ENCODE measurements around the gene TTC28. TPM values are rescaled to one million over a fixed set of nuclear protein-coding genes. Genes with fewer than 3 reads are reported as not detected.

TTC28 gene
- total and polyA plus RNA-seq, 10 of the 15 experiments (the other 5 are each of a cell fraction or from before 2014, with no cell fraction given): 0.15 to 8.4 (median 1.4) TPM

GRCh38 chr22:27982630-27983180 is 696.9 kb downstream of the TTC28 start:
- intact Hi-C loops (cut with micrococcal nuclease; ENCODE audit: unreplicated experiment) (no loop called here), in situ Hi-C loops (cut with MboI) (no loop called here)
- Histone ChIP-seq H3K4me3 (no peak overlapping the region), H3K9ac (ENCODE audit: control insufficient read depth, insufficient read depth, low read length) (no peak overlapping the region), H4K20me1 (ENCODE audit: control insufficient read depth, insufficient read depth) (no peaks in the 10 kb centered on the region), H3K27ac (ENCODE audit: control insufficient read depth, insufficient read depth) (no peak overlapping the region), H3K9me3 (replicated peaks; ENCODE audit: control insufficient read depth, insufficient read depth, low read length) (no peaks in the 10 kb centered on the region), H3K4me1 (ENCODE audit: control insufficient read depth, insufficient read depth, low read length) (no peaks in the 10 kb centered on the region), H2AFZ (ENCODE audit: control insufficient read depth, low read depth, low read length) (no peak overlapping the region), H3K4me2 (ENCODE audit: control insufficient read depth, insufficient read depth) (no peak overlapping the region), H3K27me3 (replicated peaks in 1 of 2; ENCODE audit: control insufficient read depth in 2 of 2, insufficient read depth in 2 of 2, low read length in 1 of 2) (no peaks in the 10 kb centered on the region), H3K79me2 (ENCODE audit: control insufficient read depth, insufficient read depth, low read length) (no peaks in the 10 kb centered on the region), H3K36me3 (ENCODE audit: control insufficient read depth in 2 of 2, insufficient read depth in 2 of 2, low read length in 1 of 2) (no peaks in the 10 kb centered on the region)
- no peak for ATAC-seq
- 72% methylated on average over 20 of the region's 20 CpGs for WGBS (ENCODE audit: insufficient coverage, insufficient replicate concordance, low lambda C conversion rate, missing lambda C conversion rate)
- BruUV-seq (replicated peaks): no TSS peak
- DNase-seq (ENCODE audit: low read depth, low spot score): no peak
- ChIA-PET POLR2A (no interaction called here), SMC1A (ENCODE audit: uncharacterized antibody, unreplicated experiment) (no interaction called here), CTCF (interaction anchor here (1.1 to 1.8 kb wide), 2 partner anchors 62 to 608 kb away, joined by 3 to 4 read pairs; no protein-coding TSS in a partner anchor), RAD21 (ENCODE audit: unreplicated experiment) (no interaction called here)
- FAIRE-seq: no peak
- TF ChIP-seq PKNOX1 (IDR thresholded peaks at IDR 0.05) (no peak), ATF3 (IDR thresholded peaks at IDR 0.05; ENCODE audit: borderline replicate concordance, extremely low read depth, low read depth, low read length) (no peak), SRF (IDR thresholded peaks at IDR 0.05; ENCODE audit: low read depth in 2 of 2, low read length in 2 of 2) (no peak), SKIL (IDR thresholded peaks at IDR 0.05; ENCODE audit: low read depth, poor library complexity, severe bottlenecking) (no peak), HDAC2 (IDR thresholded peaks at IDR 0.05) (no peak), ZBTB33 (IDR thresholded peaks at IDR 0.05) (no peak), BMI1 (IDR thresholded peaks at IDR 0.05; ENCODE audit: borderline replicate concordance) (no peak), E4F1 (IDR thresholded peaks at IDR 0.05; ENCODE audit: borderline replicate concordance, partially characterized antibody) (no peak), SIX5 (IDR thresholded peaks at IDR 0.05; ENCODE audit: low read depth, low read length, severe bottlenecking) (no peak), BCLAF1 (IDR thresholded peaks at IDR 0.05) (no peak), ZNF217 (IDR thresholded peaks at IDR 0.05) (no peak), EP300 (IDR thresholded peaks at IDR 0.05; ENCODE audit: borderline replicate concordance in 1 of 2, control insufficient read depth in 1 of 2, low read depth in 2 of 2, low read length in 2 of 2) (no peak)

Measured in GM12878 (cell line).